GM10248 (cell line): ENCODE data around the gene PLCL1.

Experiments
- CTCF ChIA-PET: fragments of 300-600 bp; sonication (Branson Sonifier 250); formaldehyde crosslinking; extraction: SDS; loops from one replicate; lab custom pipeline; 2021; ENCODE audit warnings: antibody characterized with exemption; lab: Yijun Ruan, JAX
- POLR2A ChIA-PET: fragments of 350-650 bp; sonication (Branson Sonifier 250); formaldehyde crosslinking; extraction: SDS; loops from one replicate; lab custom pipeline; 2020; ENCODE audit warnings: antibody characterized with exemption; lab: Yijun Ruan, JAX
- DNase-seq: peaks from one replicate; pipeline ENCODE4 v3.0.0; 2012; ENCODE audit errors: extremely low spot score
- TF ChIP-seq, protein P1 (sequence below): IDR thresholded peaks from 2 replicates; pipeline ENCODE4 v1.5.1; 2012; ENCODE audit warnings: mild to moderate bottlenecking, low read depth; ENCODE audit errors: extremely low read depth, missing control alignments, control extremely low read depth

Gene PLCL1

GRCh38 chr2:198004173-198004572 is 199.8 kb downstream of the PLCL1 start:
- DNase-seq, result no peak
- ChIA-PET POLR2A (interaction anchor here (0.7 kb wide), 1 partner anchor 970 kb away, joined by 3 read pairs; no protein-coding TSS in a partner anchor), CTCF (interaction anchor here (1.2 to 1.4 kb wide), 2 partner anchors 22 to 52 kb away, joined by 4 read pairs; no protein-coding TSS in a partner anchor)
- TF ChIP-seq, protein P1, sequence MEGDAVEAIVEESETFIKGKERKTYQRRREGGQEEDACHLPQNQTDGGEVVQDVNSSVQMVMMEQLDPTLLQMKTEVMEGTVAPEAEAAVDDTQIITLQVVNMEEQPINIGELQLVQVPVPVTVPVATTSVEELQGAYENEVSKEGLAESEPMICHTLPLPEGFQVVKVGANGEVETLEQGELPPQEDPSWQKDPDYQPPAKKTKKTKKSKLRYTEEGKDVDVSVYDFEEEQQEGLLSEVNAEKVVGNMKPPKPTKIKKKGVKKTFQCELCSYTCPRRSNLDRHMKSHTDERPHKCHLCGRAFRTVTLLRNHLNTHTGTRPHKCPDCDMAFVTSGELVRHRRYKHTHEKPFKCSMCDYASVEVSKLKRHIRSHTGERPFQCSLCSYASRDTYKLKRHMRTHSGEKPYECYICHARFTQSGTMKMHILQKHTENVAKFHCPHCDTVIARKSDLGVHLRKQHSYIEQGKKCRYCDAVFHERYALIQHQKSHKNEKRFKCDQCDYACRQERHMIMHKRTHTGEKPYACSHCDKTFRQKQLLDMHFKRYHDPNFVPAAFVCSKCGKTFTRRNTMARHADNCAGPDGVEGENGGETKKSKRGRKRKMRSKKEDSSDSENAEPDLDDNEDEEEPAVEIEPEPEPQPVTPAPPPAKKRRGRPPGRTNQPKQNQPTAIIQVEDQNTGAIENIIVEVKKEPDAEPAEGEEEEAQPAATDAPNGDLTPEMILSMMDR, result no peak

GRCh38 chr2:198004921-198005829 is 200.8 kb downstream of the PLCL1 start:
- ChIA-PET POLR2A (no interaction called here), CTCF (interaction anchor here (1.4 to 1.5 kb wide), 2 partner anchors 51 to 147 kb away, joined by 3 to 4 read pairs; no protein-coding TSS in a partner anchor)
- peak; percentile 27 for DNase-seq
- TF ChIP-seq, protein P1, result no peak

GRCh38 chr2:198006733-198007132 is 202.3 kb downstream of the PLCL1 start:
- DNase-seq, result no peak
- ChIA-PET POLR2A (no interaction called here), CTCF (interaction anchor here (1.2 to 1.5 kb wide), 5 partner anchors 8 to 148 kb away, joined by 3 to 5 read pairs (median 3); no protein-coding TSS in a partner anchor)
- TF ChIP-seq, protein P1, result no peak

GRCh38 chr2:198008230-198008629 is 203.8 kb downstream of the PLCL1 start:
- TF ChIP-seq, protein P1, result no peak
- ChIA-PET CTCF (no interaction called here), POLR2A (no interaction called here)
- DNase-seq, result no peak

GRCh38 chr2:198012025-198012424 is 207.6 kb downstream of the PLCL1 start:
- DNase-seq, result no peak
- TF ChIP-seq, protein P1, result no peak
- POLR2A ChIA-PET, result no interaction called here
- CTCF ChIA-PET, result no interaction called here

DNA sequence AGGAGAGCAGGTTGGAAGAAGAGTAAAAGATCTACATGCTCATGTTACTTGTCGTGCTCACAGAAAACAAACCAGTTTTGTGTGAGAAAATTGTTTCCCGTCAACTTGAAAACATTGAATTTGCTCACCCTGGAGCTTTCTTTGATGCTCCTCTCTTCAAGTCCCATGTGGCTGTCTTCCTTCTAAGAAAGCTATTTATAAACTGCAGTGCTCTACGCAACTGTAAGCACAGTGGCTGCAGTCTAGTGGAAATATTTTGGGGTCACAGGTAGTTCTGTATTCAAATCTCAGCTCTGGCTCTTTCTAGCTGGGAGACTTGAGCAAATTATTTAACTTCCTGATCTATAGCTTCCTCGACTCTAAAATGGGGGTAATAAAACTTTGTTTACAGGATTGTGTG is 211.8 kb downstream of the PLCL1 start:
- DNase-seq, result no peak
- TF ChIP-seq, protein P1, result no peak
- CTCF ChIA-PET, result interaction anchor here (0.9 to 1.1 kb wide), 2 partner anchors 9 to 15 kb away, joined by 3 read pairs; no protein-coding TSS in a partner anchor
- POLR2A ChIA-PET, result no interaction called here
